ENCODE measurements around the gene DBNDD2.
A peak's percentile ranks its signal among the peaks of the same experiment; 100 is the strongest.

Gene DBNDD2

DNA sequence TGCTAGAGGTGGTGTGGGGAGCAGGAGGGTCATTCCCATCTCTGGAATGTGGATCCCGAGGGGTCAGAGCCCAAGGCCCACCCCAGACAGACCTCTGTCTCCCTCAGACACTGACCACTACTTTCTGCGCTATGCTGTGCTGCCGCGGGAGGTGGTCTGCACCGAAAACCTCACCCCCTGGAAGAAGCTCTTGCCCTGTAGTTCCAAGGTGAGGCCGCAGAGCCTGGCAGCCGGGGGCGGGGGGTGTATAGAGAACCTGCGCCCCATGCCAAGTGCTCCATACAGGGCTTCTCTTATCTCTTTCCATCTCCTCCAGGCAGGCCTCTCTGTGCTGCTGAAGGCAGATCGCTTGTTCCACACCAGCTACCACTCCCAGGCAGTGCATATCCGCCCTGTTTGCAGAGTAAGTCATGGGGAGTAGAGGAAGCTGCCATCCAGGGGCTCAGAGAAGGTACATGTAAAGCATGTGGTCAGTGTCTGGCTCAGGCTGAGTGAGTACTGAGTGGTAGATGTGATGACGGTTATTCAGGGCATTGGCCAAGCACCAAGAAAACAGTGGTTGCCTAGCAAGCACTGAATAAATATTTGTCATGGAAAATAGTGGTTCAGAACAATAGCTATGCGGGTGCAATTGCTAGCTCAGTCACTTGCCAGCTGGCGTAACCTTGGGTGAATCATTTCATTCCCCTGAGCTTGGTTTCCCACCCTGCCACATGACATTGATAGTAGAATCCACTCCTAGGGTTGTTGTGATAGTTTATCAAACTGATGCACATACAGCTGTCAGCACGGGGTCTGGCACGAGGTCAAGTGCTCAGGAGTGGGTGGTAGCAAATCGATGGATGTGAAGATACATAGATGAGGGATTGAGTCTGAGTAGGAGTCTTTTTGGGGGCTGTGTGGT, 11.4 kb downstream of the DBNDD2 start:
- DNase-seq: no peak

DNA sequence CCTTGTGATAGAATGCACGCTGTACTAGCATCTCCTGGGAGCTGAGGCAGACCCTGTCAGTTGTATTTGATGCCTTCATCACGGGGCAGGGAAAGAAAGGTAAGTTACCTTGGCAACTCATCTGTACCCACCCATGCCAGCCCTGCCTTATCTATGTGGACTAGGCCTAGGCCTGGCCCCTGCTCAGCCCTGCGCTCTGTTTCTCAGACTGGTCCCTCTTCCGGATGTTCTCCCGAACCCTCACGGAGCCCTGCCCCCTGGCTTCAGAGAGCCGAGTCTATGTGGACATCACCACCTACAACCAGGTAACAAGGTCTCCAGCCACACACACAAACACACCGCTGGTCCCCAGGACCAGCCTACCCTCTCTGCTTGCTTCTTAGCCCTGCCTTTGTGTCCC, 12.0 kb downstream of the DBNDD2 start:
- DNase-seq: no peak

DNA sequence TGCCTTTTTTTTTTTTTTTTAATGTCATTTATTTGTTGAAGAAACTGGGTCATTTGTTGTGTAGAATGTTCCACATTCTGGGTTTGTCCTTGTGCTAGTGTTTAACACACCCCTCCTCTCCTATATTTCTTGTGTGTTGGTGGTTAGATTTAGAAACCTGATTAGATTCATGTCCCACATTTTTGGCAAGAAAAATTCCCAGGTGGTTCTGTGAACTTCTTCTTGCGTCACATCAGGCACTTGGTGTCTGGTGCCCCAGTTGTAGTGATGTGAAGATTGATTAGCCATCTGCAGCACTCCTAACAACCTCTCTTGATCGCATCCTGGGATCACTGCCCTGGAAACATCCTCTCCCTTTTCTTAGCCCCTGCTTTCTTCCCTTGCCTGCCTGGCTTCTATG, 15.6 kb downstream of the DBNDD2 start:
- DNase-seq: no peak

DNA sequence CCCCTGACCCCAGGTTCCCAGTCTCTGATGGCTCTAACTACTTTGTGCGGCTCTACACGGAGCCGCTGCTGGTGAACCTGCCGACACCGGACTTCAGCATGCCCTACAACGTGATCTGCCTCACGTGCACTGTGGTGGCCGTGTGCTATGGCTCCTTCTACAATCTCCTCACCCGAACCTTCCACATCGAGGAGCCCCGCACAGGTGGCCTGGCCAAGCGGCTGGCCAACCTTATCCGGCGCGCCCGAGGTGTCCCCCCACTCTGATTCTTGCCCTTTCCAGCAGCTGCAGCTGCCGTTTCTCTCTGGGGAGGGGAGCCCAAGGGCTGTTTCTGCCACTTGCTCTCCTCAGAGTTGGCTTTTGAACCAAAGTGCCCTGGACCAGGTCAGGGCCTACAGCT, 17.5 kb downstream of the DBNDD2 start:
- no peak for DNase-seq

DNA sequence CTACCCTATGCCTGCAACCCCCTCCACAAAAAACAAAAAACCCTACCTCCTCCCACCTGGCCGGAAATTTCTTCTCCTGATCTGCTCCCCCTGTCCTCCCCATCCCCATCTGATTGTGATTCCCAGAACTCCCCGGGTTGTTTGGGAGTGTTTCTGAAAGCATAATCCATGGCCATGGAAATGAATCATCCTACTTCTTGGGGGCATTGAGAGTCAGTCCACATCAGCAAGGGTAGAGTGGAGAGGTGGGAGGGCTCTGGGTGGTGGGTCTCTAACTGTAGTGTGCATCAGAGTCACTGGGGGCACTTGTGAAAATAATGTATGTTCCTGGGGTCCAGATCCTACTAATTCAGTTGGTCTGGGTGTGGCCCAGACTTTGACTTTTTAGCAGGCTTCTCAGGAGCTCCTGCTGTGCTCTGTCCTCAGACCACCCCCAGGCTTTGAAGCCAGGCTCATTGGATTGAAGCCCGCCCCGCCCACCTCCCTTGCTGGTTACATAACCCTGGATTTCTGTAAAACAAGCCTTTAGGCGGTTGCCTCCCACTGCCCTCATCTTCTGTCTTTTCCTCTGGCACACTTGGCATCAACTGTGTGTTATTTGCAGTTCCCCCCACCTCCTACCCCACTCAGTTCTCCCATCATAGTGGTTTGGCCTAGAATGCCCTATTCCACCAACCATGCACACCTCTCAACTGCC, 18.4 kb downstream of the DBNDD2 start:
- DNase-seq: no peak

DNA sequence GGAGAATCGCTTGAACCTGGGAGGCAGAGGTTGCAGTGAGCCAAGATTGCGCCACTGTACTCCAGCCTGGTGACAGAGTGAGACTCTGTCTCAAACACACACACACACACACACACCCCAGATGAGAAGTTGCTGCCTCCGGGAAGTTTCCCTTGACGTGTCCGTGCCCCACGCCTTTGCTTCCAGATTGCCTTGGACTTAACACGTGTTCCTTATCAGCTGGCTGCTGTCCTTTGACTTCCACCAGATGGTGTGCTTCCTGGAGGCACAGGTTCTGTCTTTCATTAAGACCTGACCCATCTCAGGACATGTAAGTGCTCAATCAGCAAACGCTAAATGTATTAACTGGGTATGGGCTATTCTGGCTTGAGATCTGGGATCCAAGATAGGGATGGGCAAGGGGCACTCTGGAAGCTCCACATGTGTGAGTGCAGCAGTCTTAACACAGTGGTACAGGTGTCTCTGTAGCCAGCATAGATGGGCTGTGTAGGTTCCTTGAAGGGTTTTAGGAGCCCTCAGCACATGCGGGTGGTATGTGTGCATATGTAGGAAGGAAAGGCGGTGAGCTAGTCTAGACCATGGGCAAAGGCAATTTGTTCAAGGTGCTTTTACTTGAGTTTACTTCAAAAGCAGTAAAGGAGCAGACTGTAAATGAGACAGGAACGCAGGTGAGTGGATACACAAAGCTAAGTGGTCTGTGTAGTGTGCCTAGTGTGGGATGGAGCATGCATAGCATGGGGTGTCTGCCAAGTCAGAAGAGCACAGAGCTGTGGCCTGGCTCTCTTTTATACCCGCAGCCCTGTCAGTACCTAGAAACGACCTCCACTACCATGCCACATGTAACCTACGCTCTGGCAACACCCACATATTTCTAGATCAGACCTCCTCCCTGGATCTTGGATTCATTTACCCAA, 19.4 kb downstream of the DBNDD2 start:
- no peak for DNase-seq

DNA sequence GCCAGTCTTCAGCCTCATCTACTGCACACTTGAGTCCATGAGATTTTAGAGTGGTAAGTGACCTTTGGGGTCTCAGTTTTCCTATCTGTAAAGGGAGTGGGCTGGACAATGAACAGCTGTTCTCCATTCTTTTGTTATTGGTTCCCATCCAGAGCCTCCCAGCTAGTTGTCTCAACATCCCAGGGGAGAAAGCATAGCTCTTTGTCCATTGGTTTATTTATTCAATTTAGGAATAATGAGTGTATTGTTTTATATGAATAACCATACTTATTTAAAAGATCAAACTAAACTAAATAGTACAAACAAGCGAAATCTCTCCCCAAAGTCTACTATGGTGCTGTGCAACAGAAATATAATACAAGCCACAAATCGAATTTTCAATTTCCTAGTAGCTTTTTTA, 21.5 kb downstream of the DBNDD2 start:
- DNase-seq: no peak

DNA sequence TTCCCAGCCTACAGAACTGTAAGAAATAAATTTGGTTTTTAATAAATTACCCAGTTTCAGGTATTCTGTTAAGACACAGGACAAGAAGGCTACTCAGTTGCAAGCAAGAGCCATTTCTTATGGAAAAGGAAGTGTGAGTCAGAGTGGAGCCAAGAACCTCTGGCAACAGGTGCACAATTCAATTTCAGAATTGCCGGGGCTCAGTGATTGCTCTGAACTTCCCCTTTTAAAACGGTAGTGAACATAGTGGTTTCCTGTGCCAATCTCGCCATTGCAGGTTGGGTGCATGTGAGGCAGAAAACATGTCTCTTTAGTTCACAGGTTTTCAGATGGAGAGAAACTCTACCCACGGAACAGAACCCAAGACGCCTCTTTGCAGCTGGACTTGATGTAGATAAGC, 24.2 kb downstream of the DBNDD2 start:
- peak in 1 of 2 donors; percentile 82 for DNase-seq

DNA sequence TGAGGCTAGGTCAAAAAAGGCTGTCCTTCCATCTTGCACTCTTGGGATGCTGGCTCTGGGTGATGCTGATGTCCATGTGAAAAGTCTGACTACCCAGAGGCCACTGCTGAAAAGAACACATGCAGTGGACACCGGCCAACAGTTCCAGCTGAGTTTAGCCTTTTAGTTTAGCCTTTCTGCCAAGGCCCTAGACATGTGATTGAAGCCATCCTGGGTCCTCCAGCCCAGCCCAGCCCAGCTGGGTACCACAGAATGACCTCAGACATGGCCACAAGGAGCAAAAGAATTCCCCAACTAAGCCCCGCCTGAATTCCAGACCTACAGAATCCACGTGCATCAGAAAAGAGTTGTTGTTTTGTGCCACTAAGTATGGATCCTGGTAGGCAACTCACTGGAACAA, 25.2 kb downstream of the DBNDD2 start:
- no peak for DNase-seq

DNA sequence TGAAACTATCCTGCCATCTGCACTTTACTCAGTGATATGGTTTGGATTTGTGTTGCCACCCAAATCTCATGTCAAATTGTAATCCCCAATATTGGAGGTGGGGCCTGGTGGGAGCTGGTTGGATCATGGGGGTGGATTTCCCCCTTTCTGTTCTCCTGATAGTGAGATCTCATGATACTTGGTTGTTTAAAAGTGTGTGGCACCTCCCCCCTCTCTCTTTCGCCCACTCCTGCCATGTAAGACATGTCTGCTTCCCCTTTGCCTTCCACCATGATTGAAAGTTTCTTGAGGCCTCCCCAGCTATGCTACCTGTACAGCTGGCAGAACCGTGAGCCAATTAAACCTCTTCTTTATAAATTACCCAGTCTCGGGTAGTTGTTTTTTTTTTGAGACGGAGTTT, 25.9 kb downstream of the DBNDD2 start:
- no peak for DNase-seq

DNA sequence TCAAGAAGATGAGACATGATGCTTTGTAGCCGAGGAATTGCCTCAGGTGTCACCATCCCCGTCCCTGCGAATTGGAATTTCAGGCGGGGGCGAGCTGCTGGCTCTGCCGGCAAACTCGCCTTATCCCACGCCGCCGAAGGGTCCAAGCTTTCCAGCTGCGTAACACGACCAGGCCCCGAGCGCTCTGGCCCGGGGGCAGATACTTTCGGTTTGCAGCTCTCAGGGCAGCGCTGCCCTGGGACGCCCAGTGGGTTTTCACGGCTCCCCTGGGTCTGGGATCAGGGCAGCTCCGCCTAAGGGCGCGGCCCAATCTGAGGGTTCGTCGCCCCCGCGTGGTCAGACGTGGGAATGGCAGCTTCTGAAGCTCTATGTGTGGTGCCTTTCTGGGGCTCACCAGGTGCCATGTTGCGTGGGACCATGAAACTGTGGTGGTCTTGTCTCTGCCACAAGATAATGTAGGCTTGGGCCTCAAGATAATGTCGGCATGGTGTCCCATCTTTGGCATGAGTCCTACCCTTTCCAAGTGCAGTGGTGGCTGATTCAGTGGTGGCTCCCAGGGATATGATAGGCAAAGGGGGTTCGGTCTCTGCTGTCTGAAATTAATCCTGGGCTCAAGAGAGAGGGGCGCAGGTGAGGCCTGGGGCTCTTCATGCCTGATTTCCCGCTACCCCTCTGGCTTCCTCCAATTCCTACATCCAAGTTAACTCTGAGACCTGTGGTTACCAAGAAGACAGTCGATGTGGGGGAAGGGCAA, 28.8 kb downstream of the DBNDD2 start:
- DNase-seq: peak; percentile 67 to 85

DNA sequence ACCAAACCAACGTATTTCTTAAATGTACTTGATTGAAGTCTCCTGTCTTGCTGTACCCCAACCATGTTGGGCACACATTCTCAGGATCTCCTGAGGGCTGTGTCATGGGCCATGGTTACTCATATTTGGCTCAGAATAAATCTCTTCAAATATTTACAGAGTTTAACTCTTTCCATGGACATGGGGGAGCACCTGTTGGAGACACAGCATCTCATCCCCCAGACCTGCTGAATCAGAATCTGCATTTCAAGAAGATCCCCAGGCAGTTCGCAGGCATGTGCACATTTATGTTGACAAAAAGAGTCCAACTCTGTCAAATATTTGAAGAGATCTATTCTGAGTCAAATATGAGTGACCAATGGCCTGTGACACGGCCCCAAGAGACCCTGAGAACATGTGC, 32.3 kb downstream of the DBNDD2 start:
- DNase-seq: no peak

DNA sequence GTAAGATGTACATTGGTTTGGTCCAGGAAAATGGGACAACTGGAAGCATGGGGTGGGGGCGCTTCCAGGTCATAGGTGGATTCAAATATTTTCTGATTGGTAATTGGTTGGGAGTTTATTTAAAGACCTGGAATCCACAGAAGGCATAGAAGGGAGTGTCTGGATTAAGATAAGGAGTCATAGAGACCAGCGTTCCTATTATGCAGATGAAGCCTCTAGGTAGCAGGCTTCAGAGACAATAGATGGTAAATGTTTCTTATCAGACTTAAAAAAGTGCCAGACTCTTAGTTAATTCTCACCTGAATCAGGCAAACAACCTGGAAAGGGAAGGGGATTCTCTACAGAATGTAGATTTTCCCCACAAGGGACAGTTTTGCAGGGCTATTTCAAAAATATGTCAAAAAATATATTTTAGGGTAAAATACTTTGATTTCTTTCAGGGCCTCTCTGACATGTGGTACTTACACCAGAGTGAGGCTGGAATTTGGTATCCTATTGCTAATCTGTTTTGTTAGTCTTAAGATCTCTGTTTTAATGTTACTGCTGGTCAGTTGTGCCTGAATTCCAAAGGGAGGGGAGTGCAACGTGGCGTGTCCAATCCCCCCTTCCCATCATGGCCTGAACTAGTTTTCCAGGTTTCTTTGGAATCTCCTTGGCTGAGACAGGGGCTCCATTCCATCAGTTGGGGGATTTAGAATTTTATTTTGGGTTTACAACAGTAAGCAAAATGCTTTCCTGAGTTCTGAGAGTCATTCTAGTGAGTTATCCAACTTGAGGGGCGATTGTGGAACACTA, 33.0 kb downstream of the DBNDD2 start:
- no peak for DNase-seq

DNA sequence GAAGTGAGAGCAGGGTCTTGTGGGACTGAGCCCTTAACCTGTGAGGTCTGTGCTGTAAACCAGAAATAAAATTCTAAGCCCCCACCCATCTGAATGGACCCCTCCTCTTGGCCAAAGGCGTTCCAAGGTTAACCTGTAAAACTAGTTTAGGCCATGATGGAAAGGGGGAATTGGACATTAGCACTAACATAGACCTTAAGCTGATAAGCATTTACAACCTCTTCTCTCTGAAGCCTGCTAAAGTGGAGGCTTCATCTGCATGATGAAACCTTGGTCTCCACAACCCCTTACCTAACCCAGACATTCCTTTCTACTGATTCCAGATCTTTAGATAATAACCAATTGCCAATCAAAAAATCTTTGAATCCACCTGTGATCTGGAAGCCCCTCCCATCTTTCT, 33.7 kb downstream of the DBNDD2 start:
- DNase-seq: no peak

DNA sequence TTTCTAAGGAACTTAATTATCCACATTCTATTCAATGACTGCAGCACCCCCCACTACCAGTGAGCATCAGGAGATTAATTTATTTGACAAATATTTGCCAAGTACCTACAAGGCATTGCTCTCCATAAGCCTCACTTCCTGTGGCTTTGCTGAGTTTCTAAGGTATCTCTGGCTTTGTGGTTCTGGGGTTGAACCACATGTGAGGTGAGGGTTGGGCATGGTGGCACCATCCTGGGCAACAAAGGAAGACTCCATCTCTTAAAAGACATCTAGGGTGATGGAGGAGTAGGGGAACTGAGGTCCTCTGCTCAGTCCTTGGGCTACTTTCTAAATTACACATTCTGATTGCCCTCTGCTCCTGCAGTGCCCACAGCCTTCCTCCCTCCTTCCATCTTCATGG, 36.0 kb downstream of the DBNDD2 start:
- no peak for DNase-seq

DNA sequence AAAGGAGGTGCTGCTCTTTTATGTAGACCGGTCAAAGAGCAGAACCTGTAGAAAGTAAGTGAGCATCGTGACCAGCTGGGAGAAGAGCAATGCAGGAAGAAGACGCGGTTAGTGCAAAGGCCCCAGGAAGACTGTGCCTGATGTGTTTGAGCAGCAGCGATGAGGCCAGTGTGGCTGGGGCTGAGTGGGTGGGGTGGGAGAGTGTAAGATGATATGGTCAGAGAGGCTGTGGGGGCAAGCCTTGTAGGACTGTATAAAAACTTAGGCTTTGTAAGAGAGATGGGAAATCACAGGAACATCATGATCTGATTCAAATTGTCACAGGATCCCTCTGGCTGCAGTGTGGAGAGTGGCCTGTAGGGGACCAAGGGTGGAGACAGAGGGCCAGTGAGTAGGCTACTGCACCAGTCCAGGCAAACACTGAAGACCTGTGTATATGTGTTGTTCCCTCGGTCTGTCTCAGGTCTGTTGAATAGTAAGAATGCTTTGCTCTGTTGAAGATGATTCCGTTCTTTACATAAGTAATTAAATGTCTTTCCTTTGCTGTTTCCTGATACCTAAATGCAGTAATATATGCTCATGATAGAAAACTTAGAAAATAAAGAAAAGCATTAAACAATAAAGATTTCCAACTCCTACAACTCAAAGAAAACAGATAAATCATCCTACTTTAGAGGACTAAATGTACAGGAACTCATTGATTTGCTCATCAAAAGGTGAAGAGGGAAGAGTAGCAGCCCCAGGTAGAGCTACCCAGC, 37.9 kb downstream of the DBNDD2 start:
- no peak for DNase-seq

DNA sequence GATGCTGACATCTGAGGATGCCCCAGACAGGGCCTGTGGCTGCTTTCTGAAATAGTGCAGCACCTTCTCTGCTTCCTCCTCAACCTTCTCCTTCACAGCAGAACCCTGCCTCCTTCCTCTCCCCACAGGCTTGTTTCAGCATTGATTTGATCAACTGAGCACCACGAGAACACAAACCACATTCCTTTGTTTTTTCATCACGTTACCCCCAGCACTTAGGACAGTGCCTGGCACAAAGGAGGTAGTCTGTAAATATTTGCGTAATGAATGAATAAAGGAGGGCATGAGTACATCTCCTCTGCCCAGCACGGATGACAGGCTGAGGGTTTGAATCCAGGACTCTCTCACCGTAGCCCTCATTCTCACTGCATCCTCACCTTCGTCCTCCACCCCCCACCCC, 40.2 kb downstream of the DBNDD2 start:
- DNase-seq: no peak

DNA sequence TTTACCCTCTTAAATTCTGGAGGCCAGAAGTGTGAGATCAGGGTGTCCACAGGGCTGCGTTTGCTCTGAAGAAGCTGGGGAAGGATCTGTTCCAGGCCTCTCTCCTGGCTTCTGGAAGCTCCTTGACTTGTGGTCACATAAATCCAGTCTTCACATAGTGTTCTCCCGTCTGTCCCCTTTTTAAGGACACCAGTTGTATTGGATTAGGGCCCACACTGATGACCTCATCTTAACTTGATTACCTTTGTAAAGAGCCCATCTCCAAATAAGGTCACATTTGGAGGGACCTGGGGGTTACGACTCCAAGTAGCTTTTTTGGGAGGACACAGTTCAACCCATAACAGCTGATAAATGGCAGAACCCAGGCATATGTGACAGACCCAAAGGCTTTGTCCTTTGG, 41.4 kb downstream of the DBNDD2 start:
- DNase-seq: no peak

DNA sequence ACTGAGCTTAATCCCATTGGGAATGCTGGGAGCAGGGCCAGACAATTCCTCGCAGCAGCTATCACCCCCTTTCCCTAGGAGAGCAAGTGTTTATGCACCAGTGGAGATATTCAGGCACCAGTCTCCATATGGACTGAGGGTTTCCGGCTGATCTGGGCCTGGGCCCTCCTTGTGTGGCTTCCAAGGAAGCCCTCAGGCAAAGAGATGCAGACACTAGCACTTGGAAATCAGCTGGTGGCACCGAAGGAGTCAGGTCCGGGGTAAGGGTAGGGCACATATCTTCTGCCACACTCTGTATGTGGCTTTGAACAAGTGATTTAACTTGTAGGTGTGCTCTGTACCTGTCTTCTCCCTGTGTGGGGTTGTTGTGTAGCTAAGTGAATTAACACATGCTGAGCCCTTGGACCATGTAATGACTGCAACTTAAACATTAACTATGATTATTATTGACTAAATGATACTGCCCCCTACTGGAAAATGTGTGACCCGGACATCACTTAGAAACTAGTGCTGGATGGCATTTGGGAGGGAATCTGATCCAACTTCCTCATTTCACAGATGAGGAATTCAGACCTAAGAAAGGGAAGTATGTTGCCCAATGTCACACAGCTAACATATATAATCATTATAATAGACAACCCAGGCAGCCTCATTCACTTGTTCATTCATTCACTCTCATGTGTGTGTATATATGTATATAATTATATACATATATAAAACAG, 42.2 kb downstream of the DBNDD2 start:
- peak in 1 of 2 donors; percentile 85 for DNase-seq

DNA sequence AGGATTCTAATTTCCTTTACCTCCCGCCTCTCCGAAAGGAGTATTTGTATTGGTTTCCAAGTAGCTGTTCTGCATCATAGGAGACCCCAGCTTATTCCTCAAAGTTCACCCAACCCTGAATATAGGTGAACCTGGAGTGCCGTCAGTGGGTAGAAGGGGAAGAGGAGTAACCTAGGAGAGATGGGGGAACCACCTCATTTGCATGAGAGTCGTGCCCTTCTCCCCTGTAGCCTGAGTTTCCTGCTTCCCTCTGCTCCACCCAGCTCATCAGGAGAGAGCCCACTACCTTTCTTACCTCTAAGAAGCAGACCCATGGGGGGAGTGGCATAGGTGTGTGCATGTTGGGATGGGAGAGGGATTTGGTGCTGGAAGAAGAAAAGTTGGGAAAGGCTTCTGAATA, 44.1 kb downstream of the DBNDD2 start:
- no peak for DNase-seq

All from bone marrow (tissue), 2 donors.